Neural cell (in vitro differentiated cells): ENCODE data around the gene RAB3D. TPM values are rescaled to one million over a fixed set of nuclear protein-coding genes. Genes with fewer than 3 reads are reported as not detected.

Source experiments
- H2AFZ ChIP-seq: fragments of 200-600, 300-800 bp; sonication (generic), shearing (Covaris generic); 2 replicates; pipeline ENCODE4 v1.6.0; 2014; ENCODE audit warnings: low read depth, mild to moderate bottlenecking, antibody characterized with exemption, low read length, moderate library complexity
- H3F3A ChIP-seq: fragments of 200-600 bp; shearing (Covaris generic); 2 replicates; pipeline ENCODE4 v1.6.1; 2016; ENCODE audit warnings: mild to moderate bottlenecking, moderate library complexity, mixed read lengths, antibody characterized with exemption, low read length; ENCODE audit not compliant: insufficient read depth, poor library complexity, severe bottlenecking
- H3K27ac ChIP-seq: fragments of 200-600, 300-800 bp; sonication (generic), shearing (Covaris generic); 2 replicates; pipeline ENCODE4 v1.5.1; 2014; ENCODE audit warnings: mild to moderate bottlenecking, low read length, moderate library complexity
- H3K27me3 ChIP-seq: fragments of 300-800, 200-600 bp; sonication (generic), shearing (Covaris generic); 2 replicates; pipeline ENCODE4 v1.6.0; 2014; ENCODE audit warnings: mild to moderate bottlenecking, low read depth, low read length, moderate library complexity; ENCODE audit not compliant: insufficient read depth
- H3K36me3 ChIP-seq: fragments of 300-800, 200-600 bp; sonication (generic), shearing (Covaris generic); 2 replicates; pipeline ENCODE4 v1.5.1; 2014; ENCODE audit warnings: mild to moderate bottlenecking, antibody characterized with exemption, low read length, moderate library complexity; ENCODE audit not compliant: insufficient read depth
- H3K4me2 ChIP-seq: fragments of 300-800, 200-600 bp; sonication (generic), shearing (Covaris generic); 2 replicates; pipeline ENCODE4 v1.6.0; 2014; ENCODE audit warnings: mild to moderate bottlenecking, low read length
- H3K4me3 ChIP-seq: fragments of 300-800, 200-600 bp; sonication (generic), shearing (Covaris generic); 2 replicates; pipeline ENCODE4 v1.5.1; 2014; ENCODE audit warnings: mild to moderate bottlenecking, low read length, moderate library complexity
- H3K79me2 ChIP-seq: fragments of 200-600 bp; shearing (Covaris generic); replicated peaks from 2 replicates; pipeline ENCODE4 v1.6.0; 2014; ENCODE audit warnings: mild to moderate bottlenecking, low read length, moderate library complexity; ENCODE audit not compliant: insufficient read depth
- H3K9ac ChIP-seq: fragments of 300-800, 200-600 bp; sonication (generic), shearing (Covaris generic); 2 replicates; pipeline ENCODE4 v1.6.1; 2016; ENCODE audit warnings: mild to moderate bottlenecking, low read length, mixed read lengths
- H3K9me2 ChIP-seq: fragments of 200-600 bp; shearing (Covaris generic); 2 replicates; pipeline ENCODE4 v1.6.1; 2016; ENCODE audit warnings: mild to moderate bottlenecking, low read length, mixed read lengths; ENCODE audit not compliant: insufficient read depth
- H3K9me3 ChIP-seq: fragments of 200-600, 300-800 bp; sonication (generic), shearing (Covaris generic); 2 replicates; pipeline ENCODE4 v1.6.1; 2016; ENCODE audit warnings: mild to moderate bottlenecking, mixed run types, low read length, moderate library complexity, mixed read lengths
- H4K20me1 ChIP-seq: fragments of 200-600 bp; shearing (Covaris generic); 2 replicates; pipeline ENCODE4 v1.6.1; 2016; ENCODE audit warnings: mild to moderate bottlenecking, mixed run types; ENCODE audit not compliant: insufficient read depth
- EP300 ChIP-seq: fragments of 450-650 bp; conservative IDR thresholded peaks from 2 replicates; pipeline ENCODE4 v1.6.1; 2014; ENCODE audit warnings: antibody characterized with exemption, mild to moderate bottlenecking, moderate library complexity; ENCODE audit not compliant: poor library complexity, severe bottlenecking
- EZH2 ChIP-seq: fragments of 200-600, 300-800 bp; shearing (Covaris generic), sonication (generic); IDR thresholded peaks from 2 replicates; pipeline ENCODE4 v1.6.1; 2014; ENCODE audit warnings: antibody characterized with exemption, low read length, borderline replicate concordance, mild to moderate bottlenecking; ENCODE audit not compliant: insufficient read depth, poor library complexity, severe bottlenecking
- MXI1 ChIP-seq: fragments of 450-650 bp; conservative IDR thresholded peaks from 2 replicates; pipeline ENCODE4 v1.6.1; 2014; ENCODE audit warnings: antibody characterized with exemption, mild to moderate bottlenecking; ENCODE audit not compliant: poor library complexity, severe bottlenecking
- POLR2AphosphoS5 ChIP-seq: IDR thresholded peaks from 2 replicates; pipeline ENCODE4 v1.6.1; 2012
- RAD21 ChIP-seq: fragments of 450-650 bp; conservative IDR thresholded peaks from 2 replicates; pipeline ENCODE4 v1.6.1; 2014; ENCODE audit warnings: antibody characterized with exemption, mild to moderate bottlenecking, moderate library complexity
- SMC3 ChIP-seq: fragments of 450-650 bp; conservative IDR thresholded peaks from 2 replicates; pipeline ENCODE4 v1.6.1; 2014; ENCODE audit warnings: antibody characterized with exemption, mild to moderate bottlenecking, moderate library complexity; ENCODE audit not compliant: poor library complexity
- TAF1 ChIP-seq: IDR thresholded peaks from 2 replicates; pipeline ENCODE4 v1.6.1; 2012; ENCODE audit warnings: low read depth
- polyA plus RNA-seq: library from polyadenylated mRNA; depleted of rRNA; stranded (reverse); fragments of >200 nt; gene quantifications from 2 replicates; pipeline ENCODE4 v1.2.3, GENCODE V29; 2014
- TF ChIP-seq, protein P1 (sequence below): fragments of 450-650 bp; IDR thresholded peaks from 2 replicates; pipeline ENCODE4 v1.5.1; 2014; ENCODE audit warnings: antibody characterized with exemption, mild to moderate bottlenecking, moderate library complexity; ENCODE audit not compliant: poor library complexity, severe bottlenecking
- TF ChIP-seq, protein P2 (sequence below): IDR thresholded peaks from 2 replicates; pipeline ENCODE4 v1.6.1; 2012; ENCODE audit warnings: borderline replicate concordance

RAB3D gene
- polyA plus RNA-seq, 1 donor from 2014 or later = 19.3 TPM

DNA sequence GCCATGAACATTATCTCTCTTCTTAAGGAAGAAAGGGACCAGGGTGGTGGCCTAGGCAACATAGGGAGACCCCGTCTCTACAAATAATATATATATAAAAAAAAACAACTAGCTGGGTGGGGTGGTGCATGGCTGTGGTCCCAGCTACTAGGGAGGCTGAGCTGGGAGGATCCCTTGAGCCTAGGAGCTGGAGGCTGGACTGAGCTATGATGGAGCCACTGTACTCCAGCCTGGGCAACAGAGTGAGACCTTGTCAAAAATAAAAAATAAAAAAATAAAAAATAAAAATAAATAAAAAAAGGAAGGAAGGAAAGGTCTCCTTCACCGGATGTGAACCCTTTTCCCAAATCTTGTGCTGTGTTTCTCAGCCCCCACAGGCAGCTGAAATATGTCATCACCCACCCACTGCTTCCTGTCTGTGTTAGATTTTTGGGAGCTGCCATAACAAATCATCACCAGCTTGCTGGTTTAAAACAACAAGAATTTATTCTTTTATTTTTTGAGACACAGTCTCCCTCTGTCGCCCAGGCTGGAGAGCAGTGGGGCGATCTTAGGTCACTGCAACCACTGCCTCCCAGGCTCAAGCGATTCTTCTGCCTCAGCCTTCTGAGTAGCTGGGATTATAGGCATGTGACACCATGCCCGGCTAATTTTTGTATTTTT is 53.0 kb downstream of the RAB3D start:
- no peaks in the 10 kb centered on the region for H3K27me3 ChIP-seq
- H3F3A ChIP-seq = no peaks in the 10 kb centered on the region
- no peaks in the 10 kb centered on the region for H3K9me3 ChIP-seq
- no peak overlapping the region for H3K4me3 ChIP-seq
- no peak overlapping the region for H3K4me2 ChIP-seq
- TF ChIP-seq POLR2AphosphoS5 (no peak), EZH2 (no peak), TAF1 (no peak), EP300 (no peak), RAD21 (no peak), MXI1 (no peak), SMC3 (no peak)
- TF ChIP-seq, protein P1, sequence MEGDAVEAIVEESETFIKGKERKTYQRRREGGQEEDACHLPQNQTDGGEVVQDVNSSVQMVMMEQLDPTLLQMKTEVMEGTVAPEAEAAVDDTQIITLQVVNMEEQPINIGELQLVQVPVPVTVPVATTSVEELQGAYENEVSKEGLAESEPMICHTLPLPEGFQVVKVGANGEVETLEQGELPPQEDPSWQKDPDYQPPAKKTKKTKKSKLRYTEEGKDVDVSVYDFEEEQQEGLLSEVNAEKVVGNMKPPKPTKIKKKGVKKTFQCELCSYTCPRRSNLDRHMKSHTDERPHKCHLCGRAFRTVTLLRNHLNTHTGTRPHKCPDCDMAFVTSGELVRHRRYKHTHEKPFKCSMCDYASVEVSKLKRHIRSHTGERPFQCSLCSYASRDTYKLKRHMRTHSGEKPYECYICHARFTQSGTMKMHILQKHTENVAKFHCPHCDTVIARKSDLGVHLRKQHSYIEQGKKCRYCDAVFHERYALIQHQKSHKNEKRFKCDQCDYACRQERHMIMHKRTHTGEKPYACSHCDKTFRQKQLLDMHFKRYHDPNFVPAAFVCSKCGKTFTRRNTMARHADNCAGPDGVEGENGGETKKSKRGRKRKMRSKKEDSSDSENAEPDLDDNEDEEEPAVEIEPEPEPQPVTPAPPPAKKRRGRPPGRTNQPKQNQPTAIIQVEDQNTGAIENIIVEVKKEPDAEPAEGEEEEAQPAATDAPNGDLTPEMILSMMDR = no peak
- TF ChIP-seq, protein P2, sequence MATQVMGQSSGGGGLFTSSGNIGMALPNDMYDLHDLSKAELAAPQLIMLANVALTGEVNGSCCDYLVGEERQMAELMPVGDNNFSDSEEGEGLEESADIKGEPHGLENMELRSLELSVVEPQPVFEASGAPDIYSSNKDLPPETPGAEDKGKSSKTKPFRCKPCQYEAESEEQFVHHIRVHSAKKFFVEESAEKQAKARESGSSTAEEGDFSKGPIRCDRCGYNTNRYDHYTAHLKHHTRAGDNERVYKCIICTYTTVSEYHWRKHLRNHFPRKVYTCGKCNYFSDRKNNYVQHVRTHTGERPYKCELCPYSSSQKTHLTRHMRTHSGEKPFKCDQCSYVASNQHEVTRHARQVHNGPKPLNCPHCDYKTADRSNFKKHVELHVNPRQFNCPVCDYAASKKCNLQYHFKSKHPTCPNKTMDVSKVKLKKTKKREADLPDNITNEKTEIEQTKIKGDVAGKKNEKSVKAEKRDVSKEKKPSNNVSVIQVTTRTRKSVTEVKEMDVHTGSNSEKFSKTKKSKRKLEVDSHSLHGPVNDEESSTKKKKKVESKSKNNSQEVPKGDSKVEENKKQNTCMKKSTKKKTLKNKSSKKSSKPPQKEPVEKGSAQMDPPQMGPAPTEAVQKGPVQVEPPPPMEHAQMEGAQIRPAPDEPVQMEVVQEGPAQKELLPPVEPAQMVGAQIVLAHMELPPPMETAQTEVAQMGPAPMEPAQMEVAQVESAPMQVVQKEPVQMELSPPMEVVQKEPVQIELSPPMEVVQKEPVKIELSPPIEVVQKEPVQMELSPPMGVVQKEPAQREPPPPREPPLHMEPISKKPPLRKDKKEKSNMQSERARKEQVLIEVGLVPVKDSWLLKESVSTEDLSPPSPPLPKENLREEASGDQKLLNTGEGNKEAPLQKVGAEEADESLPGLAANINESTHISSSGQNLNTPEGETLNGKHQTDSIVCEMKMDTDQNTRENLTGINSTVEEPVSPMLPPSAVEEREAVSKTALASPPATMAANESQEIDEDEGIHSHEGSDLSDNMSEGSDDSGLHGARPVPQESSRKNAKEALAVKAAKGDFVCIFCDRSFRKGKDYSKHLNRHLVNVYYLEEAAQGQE = no peak
- no peaks in the 10 kb centered on the region for H4K20me1 ChIP-seq
- no peak overlapping the region for H3K27ac ChIP-seq
- no peak overlapping the region for H3K9ac ChIP-seq
- no peaks in the 10 kb centered on the region for H3K36me3 ChIP-seq
- H3K9me2 ChIP-seq = no peaks in the 10 kb centered on the region
- H3K79me2 ChIP-seq = no peaks in the 10 kb centered on the region
- no peak overlapping the region for H2AFZ ChIP-seq

DNA sequence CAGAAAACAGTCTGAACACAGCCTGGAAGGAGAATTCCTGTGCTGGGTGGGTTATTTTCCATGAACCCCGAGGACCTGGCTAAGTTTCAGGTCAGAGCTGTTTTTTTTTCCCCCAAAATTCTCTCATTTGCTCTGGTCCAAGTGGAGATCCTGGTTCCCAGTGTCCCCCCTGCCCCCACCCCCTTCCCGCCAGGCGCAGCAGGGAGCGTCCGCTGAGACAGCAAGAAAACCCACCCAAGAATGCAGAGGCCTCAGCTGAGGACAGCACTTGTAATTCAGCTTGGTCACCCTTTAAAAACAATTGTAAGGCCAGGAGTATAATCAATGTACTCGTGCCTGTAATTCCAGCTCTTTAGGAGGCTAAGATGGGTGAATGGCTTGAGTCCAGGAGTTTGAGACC is 54.9 kb downstream of the RAB3D start:
- Histone ChIP-seq H3K4me2 (no peak overlapping the region), H4K20me1 (no peaks in the 10 kb centered on the region), H3F3A (no peaks in the 10 kb centered on the region), H3K4me3 (no peak overlapping the region), H3K27ac (no peak overlapping the region), H3K9ac (no peak overlapping the region), H3K9me2 (no peaks in the 10 kb centered on the region), H3K27me3 (no peaks in the 10 kb centered on the region), H3K36me3 (no peaks in the 10 kb centered on the region), H3K9me3 (no peaks in the 10 kb centered on the region), H3K79me2 (no peaks in the 10 kb centered on the region), H2AFZ (no peak overlapping the region)
- TF ChIP-seq EP300 = no peak
- no peak for TF ChIP-seq RAD21
- no peak for TF ChIP-seq MXI1
- no peak for TF ChIP-seq SMC3
- no peak for TF ChIP-seq TAF1
- TF ChIP-seq, protein P2 = no peak
- TF ChIP-seq POLR2AphosphoS5 = no peak
- TF ChIP-seq, protein P1 = no peak
- TF ChIP-seq EZH2 = no peak
